NCI-H1092 treated with DMSO at 0.1 percent for 48 hours (cell line): Measurements from ENCODE around the gene DGKG.

ENCODE experiments used
- DNase-seq: peaks from one replicate; lab custom pipeline; 2025; lab: John Stamatoyannopoulos, UW

DGKG gene

DNA sequence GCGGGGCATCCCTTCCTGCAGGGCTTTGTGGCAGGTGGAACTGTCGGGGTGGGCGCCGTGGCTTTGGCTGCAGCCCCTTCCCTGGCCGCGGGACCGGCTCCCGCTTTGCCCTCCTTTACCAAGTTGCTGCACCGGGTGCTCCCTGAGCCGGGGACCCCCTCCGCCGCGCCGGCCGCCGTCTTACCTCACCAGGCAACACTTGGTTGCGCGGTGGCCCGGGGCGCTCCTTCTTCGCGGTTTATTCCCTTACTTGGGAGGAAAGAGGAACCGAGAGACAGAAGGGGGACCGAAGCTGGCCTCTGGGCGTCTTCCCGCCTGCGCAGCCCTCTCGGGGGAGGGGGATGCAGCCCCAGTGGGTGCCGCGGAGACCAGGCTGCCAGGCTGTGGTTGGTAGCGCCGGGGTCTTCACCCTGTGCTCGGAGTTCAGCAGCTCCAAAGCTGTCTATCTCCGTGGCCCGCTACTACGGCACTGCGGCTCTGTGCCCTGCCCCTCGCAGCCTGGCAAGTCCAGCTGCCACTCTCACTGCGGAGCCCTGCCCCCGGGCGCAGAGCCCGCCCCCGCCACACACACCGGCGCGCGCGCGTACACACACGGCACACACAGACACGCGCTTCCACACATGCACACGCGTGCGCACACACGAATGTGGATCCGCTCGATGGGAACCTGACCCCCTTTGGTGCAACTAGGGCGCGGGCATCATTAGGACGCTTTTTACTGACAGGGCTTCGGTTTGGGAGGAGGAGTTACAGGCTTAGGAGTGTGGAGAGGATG, at the start of gene DGKG:
TSS of gene DGKG (minus strand) at position 473 of the 775 bp plus-strand sequence. CDS start 41,775 bp downstream, outside the sequence.
- peak; percentile 63 for DNase-seq

DNA sequence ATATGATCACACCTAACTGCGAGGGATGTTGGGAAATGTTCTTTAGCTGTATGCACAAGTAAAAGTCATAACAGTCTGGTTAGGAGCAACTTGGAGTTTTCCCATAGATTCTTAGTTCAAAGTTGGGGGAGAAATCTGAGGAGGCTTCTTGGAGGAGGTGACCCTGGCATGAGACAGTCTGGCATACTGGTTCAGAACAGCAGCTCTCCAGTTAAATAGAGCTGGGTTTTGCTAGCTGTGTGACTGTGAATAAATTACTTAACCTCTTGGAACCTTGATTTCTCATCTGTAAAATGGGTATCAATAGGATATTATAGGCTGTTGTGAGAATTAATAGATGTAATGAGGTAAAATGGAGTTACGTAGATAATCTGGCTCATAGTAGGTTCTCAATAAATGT, 49.1 kb upstream of the DGKG start:
- DNase-seq: no peak

DNA sequence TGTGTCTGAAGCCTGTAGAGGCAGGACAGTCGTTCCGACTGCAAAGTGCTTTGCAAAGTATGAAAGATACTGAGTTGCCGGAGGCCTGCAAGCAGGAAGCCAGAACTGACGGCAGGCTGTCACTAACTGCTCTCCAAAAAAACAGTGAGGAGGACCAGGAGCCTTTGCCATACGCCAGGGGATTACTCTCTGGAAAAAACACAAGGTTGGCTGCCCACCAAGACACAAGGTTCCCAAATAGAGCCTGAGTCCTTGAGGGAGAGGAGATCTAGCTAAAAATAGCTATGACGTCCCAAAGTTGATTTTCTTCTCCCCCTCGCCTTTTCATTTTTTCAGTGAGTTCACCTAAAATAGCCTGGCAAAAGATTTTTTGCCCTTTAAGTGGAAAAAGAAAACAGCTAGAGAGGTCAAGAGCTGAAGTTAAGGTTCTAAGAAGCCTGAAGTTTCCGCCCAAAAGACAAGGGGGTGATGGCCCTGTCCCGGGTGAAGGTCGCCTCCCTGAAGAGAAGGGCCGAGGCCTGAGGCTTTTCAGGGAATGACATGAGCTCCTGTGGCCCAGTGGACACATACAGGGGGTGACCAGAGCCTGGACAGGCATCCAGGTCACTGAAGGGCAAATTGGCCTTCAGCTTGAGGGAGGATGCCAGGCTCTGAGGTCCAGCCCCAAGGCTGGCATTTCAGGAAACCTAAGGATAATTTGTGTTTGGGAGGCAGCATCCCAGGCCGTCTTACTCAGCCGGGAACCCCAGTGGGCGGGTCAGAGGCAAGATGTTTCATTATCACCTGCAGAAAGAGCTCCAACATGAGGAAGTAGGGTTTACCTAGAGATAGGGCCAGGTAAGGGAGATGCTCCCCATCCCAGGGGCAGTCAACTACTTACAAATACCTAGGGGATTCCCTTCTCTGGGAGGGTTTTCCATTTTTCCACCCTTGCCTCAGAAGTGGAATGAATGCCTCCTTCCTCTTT, 44.9 kb upstream of the DGKG start:
- no peak for DNase-seq

DNA sequence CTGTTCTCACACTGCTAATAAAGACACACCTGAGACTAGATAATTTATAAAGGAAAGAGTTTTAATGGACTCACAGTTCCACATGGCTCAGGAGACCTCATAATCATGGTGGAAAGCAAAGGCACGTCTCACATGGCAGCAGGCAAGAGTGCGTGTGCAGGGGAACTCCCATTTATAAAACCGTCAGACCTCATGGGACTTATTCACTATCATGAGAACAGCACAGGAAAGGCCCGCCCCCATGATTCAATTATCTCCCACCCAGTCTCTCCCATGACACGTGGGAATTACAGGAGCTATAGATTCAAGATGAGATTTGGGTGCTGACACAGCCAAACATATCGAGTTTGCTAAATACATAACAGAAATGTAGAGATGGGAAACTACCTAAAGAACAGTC, 39.5 kb upstream of the DGKG start:
- DNase-seq: no peak

DNA sequence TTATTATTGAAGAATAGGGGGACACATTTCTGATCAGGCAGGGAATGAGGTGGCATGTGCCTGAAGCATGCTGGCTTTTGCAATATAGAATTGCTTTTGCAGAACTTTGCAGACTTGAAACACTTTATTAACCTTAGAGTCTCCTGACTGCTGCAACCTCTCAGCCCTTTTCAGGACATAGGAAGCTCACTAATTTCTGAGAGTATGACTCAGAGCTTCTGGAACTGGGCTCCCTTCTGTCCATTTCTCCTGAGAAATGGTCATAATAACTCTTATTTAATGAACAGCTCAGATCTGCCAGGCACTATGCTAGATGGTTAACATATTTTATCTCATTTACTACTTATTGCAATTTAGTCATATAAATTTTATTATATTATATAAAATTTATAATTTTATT, 38.6 kb upstream of the DGKG start:
- no peak for DNase-seq

DNA sequence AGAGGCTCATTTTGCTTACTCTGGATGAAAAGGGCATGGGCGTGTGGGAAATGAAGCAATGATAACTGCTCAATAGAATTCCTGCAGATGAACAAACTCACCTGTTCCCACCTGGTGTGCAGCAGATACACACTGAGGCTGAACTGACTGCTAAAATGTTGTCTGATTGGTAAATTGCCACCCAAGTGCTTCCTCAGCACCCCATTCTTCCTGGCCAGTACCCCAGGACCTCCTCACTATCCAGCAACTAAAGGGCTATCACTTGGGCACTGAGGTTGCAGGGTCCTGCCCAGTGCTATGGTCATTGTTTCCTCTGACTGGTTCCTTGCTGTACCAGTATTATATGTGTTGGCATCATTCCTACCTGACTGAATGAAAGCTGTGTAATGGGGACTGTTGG, 38.0 kb upstream of the DGKG start:
- DNase-seq: no peak

DNA sequence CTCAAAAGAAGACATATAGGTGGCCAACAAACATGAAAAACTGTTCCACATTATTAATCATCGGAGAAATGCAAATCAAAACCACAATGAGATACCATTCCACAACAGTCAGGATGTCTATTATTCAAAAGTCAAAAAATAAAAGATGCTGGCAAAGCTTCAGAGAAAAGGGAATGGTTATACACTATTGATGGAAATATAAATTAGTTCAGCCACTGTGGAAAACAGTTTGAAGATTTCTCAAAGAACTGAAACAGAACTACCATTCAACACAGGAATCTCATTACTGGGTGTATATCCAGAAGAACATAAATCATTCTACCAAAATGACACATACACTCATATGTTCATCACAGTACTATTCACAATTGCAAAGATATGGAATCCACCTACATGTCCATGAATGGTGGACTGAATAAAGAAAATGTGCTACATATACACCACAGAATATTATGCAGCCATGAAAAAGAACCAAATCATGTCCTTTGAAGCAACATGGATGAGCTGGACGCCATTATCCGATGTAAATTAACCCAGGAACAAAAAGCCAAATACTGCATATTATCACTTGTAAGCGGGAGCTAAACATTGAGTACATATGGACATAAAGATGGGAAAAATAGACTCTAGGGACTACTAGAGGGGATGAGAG, 32.7 kb upstream of the DGKG start:
- DNase-seq: no peak

DNA sequence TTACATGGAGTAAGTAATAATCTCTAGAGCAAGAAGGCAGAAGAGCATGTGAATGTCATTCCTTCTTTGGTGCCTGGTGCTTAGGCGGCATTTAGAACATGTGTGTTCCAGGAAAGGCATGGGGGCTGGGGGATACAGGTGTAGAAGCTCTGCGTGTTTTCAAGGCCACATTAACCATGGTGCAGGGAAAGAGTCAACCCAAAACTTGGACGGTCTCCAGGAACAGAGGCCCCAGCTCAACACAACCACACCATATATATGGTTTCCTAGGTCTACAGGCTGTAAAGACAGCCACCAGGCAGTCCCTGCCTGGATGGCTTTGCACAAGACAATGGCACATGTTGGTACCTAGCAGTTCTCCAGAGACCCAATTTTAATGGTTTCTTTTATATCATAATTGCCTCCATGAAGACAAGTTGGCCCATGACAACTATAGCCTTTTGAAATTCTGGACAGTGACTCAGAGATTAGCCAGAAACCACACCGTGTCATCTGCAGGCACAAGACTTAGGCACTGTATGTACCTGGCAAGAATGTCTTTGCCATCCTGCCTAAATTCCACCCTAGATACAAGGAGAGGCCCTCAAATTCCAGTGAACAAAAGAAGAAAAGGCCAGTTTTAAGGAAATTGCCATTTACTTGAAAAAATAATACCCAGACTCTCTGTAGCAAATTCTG, 25.0 kb upstream of the DGKG start:
- DNase-seq: no peak

DNA sequence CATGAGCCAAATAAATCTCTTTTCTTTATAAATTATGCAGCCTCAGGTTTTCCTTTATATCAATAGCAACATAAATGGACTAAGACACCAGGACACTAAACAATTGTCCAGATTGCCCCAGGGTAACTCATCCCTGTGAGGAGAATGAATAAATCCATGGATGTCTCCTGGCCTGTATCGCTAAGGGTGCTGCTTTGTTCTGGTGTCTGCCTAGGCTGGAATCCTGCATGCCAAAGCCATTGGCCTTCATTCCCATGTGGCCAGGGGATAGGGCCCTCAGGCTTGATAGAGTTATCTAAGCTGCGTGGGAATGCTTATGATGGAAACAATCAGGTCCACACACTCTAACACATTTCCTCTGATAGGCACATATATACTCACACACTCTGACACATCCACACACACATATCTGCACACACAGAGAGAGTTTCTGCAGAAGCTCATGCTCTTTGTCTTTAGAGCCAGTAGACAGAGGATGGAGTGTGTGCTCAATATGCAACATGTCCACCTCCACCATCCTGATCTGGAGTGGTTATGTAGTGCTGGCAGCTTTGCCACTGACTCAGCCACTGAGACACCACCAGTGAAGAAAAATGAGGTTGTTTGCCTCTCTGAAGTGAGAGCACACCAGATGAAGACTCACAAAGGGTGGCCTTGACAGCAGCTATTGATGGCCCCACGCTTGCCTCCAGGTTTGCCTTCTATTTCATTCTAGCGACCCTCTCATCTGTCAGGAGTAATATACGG, 24.0 kb upstream of the DGKG start:
- no peak for DNase-seq

DNA sequence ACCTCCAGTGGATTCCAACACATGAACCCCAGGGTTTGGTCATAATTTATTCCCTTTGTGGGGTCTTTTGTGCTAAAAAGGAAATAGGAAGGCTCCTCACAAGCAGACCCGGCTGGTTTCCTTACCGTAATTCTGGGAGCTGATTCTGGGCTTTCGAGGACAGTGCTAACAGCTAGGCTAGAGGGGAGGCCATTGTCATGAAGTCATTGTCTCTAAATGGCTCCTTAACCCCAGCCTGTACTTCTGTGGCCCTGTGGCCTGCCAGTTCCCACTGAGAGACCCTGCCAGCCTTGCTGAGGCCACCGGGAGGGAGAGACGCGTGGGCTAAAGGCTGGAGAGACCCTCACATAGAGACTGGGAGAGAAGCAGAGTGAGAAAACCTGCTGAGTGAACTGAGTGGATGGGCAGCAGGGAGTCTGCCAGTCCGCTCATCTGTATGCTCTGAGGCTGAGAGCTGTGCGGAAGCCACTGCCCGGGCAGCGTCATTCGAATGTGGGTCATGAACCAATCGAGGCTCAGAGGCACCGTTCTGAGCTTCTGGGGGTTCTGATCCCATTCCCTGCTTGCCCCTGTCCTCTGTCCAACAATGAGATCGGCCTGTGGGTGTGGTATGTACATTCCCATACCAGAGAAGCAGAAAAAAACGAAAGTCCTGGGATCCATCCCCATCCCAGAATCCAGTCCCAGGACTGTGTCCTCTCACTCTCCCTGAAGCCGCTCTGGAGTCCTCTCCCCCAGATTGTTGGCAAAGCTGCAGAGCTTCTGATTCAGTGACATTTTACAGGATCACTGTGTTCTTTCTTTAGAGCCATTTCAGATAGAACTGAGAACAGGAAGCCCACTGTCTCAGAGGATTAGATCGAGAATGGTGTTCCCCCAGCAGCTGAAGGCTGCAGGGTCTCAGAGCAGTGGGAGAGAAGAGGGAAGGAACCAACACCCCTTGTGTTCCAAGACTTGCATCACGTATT, 21.3 kb upstream of the DGKG start:
- no peak for DNase-seq

DNA sequence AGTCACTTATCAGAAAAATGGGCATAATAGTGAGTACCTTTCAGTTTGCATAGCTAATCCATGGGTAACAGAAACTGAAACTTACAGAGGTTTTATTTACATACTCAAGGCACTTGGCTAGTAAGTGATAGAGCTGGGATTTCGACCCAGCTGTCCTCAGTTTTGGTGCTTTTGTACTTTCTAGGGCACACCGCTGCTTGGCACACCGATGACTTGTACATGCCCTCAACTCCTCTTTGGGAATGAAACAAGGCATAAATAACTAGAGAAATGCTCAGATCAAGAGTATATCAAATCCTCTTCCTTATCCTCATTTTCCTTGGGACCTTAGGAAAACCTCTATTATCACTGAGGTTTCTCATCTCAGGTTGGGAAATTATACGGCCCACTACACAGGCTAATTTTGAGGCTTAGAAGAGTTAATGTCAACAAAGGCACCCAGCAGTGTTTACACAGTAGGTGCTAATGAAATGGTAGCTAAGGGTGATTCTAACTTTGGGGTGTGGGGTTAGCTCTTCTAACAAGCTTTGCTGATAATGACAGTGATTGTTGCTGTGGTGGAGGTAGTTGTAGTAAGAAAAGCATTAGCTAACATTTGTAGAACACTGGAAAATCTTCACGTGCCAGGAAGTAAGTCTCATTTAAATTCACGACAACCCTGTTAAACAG, 20.3 kb upstream of the DGKG start:
- DNase-seq: peak; percentile 41

DNA sequence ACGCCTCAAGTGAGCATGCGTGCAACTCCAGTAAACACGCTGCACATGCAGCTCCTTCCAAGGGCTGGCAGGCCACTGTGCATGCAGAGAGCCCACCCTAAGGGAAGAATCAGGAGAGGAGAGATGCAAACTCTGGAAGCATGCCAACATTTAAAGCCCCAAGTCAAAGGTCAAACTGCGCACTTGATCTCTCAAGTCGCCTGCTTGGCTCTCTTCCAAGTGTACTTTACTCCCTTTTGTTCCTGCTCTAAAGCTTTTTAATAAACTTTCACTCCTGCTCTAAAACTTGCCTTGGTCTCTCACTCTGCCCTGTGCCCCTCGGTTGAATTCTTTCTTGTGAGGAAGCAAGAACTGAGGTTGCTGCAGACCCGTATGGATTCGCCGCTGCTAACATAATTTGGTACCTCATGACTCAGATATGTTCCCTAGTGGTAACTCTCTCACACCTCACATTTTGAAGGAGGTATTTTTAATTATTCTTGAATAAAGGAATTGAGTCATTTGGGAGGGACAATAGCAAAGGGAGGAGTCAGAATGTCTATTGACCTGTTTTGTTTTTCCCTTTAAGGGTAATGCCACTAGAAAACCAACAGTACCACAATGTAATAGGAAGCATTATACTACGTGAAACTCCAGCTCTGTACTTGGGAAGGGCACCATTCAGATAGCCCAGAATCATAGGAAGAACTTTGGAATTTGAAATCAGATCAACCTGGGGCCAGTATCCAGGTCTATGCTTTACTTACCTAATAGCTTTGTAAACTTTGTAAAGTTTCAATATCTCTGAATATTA, 19.6 kb upstream of the DGKG start:
- no peak for DNase-seq

DNA sequence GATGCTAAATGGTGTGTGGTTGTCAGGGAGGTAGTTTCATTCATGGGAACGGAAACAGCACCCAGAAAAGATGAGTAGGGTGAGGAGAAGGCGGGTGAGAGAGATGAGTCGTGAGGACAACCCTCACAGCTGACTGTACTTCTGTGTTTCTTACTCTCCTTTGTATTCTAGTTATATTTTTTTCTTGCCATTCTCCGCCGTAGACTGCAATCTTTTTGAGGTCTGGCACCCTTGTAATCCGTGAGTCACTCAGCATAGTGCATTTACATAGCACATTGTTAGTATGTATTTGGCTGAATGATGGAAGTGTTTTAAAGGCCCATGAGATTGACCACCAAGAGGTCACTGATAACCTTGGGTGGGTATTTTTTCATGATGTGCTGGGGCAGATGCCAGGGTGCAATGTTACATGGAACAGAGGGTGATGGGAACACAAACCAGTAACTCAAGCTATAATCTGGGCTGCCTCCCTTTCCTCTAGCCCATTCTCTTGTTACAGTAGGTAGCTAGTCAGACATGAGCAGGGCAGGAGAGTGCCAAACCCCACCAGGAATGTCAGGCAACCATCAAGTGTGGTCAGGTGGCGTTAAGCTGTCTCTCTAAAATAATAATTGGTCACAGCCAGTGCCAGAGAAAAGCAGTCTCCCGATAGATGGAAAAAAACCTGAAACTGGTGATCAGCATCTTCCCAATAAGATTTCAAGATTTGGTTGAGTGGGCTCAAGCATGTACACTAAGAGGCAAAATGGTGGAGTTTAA, 18.8 kb upstream of the DGKG start:
- DNase-seq: no peak

DNA sequence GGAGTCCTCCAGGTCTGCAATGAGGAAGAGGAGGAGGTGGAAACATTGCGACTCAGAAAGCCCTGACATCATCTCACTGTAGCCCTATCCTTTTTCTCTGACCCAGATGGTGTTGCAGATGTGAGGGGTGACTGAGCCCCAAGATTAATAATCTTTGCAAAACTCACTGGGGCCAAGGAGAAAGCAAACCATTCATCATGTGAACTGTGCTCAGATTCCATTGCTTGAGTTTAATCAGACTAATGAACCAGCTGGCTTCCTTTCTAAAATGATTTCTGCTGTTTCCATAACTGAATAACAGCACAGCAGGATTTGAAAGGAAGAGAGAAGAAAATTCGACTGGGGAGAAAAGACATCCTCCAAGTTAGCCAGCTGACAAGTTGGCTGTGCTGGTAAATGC, 13.4 kb upstream of the DGKG start:
- DNase-seq: no peak

DNA sequence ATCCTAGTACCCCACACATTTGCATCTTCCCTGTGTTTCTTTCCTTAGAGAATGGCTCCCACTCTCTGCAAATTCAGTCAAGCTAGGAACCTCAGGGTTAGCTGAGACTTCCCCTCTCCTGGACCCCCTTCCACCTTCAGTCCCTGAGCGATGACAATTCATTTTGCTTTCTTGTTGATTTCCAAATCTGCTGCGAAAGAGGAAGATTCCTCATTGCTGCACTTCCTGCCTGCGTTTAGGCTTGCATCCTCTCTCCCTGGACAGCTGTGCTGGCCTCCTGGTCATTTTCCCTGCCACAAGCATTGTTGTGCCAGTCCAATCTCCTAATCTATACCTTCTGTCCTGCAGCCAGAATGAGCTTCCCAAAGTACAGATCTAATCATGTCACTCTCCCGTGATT, 12.3 kb upstream of the DGKG start:
- no peak for DNase-seq

DNA sequence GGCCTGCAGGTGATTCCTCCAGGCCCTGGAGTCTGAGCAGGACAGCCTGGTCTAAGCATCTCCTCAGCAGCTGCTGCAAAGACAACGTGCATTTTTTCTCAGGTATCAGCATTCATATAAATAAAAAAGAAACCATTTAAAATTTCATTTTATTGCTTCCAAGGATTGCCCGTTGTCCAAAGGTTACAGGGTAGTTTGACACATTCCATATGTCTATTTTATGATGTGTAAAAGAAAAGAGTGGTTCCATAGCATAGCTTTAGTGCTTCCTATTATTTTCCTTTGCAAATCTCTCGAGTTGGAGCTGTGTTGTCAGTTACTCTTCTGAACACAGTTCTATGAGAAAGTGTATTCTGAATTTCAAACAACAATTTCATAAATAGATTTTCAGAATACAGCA, 7.2 kb upstream of the DGKG start:
- DNase-seq: no peak

DNA sequence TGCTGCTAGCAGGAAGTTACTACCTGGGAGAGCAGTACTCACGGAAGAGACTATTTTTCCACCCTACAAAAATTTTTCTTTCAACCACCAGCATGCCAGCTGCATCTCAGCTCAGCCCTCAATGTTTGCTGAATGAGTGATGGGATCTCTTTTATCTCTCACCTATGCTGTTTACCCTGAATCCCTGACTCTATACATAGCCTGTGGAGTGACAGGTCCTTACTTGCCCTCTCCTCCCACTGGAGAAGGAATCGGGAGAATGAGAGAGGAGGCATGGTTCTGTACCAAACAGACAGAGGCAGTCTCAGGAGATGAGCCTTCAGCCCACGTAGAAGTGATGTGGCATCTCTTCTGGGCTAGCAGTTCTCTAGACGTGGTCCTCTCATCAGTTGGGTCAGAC, 6.7 kb upstream of the DGKG start:
- DNase-seq: no peak

DNA sequence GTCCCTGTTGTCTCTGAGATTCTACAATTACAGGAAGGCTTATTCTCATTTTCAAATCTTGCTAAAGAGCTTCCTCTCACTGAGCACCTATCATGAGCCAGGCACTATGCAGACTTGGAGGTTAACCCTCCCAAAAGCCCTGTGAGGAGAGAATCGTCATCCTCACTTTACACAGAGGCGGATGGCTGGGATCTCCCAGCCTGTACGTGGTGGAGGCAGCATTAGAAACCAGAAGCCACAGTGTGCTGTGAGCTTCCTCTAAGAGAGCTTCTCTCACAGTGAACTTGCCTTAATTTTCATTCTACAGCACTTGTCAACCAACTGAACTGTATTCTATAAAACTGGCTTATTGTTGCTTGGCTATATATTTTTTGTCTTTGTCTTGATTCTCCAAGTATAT, 6.1 kb upstream of the DGKG start:
- DNase-seq: no peak
